Left kidney (tissue), 2 donors: ENCODE measurements around the gene DYSF. TPM values are rescaled to one million over a fixed set of nuclear protein-coding genes. Genes with fewer than 3 reads are reported as not detected.

Experiments
- DNase-seq: peaks from one replicate; pipeline ENCODE4 v3.0.0-alpha.2; 2013
- polyA plus RNA-seq: library from polyadenylated mRNA; unstranded; fragments of 120-200 nt; gene quantifications from one replicate; pipeline ENCODE4 v1.2.1, GENCODE V29; 2013; ENCODE audit not compliant: insufficient read length

DYSF gene
- polyA plus RNA-seq, 1 donor = 15.4 TPM

GRCh38 chr2:71551631-71551915 is 98.2 kb downstream of the DYSF start:
- DNase-seq = no peak

GRCh38 chr2:71552356-71552755 is 99.0 kb downstream of the DYSF start:
- no peak for DNase-seq

- DNase-seq = no peak
Measured at GRCh38 chr2:71552861-71553301, 99.5 kb downstream of the DYSF start.

- no peak for DNase-seq
Measured at GRCh38 chr2:71554028-71554705, 100.8 kb downstream of the DYSF start.

- no peak for DNase-seq
Measured at GRCh38 chr2:71554706-71555056, 101.3 kb downstream of the DYSF start.

GRCh38 chr2:71555798-71556454 is 102.6 kb downstream of the DYSF start:
- peak; percentile 29 for DNase-seq

GRCh38 chr2:71556692-71557250 is 103.4 kb downstream of the DYSF start:
- no peak for DNase-seq

- no peak for DNase-seq
Measured at GRCh38 chr2:71557321-71557720, 104.0 kb downstream of the DYSF start.

- DNase-seq = no peak
Measured at GRCh38 chr2:71558300-71559051, 105.1 kb downstream of the DYSF start.

- DNase-seq = no peak
Measured at GRCh38 chr2:71559080-71559827, 105.9 kb downstream of the DYSF start.

GRCh38 chr2:71559828-71560637 is 106.7 kb downstream of the DYSF start:
- no peak for DNase-seq

GRCh38 chr2:71560638-71561011 is 107.3 kb downstream of the DYSF start:
- peak; percentile 55 for DNase-seq

- DNase-seq = no peak
Measured at GRCh38 chr2:71561441-71562267, 108.3 kb downstream of the DYSF start.

- no peak for DNase-seq
Measured at GRCh38 chr2:71562518-71562917, 109.2 kb downstream of the DYSF start.

GRCh38 chr2:71563872-71564271 is 110.5 kb downstream of the DYSF start:
- no peak for DNase-seq

- no peak for DNase-seq
Measured at GRCh38 chr2:71564361-71564760, 111.0 kb downstream of the DYSF start.

- no peak for DNase-seq
Measured at GRCh38 chr2:71564790-71565189, 111.4 kb downstream of the DYSF start.

- DNase-seq = no peak
Measured at GRCh38 chr2:71566372-71566771, 113.0 kb downstream of the DYSF start.

GRCh38 chr2:71567625-71568024 is 114.3 kb downstream of the DYSF start:
- DNase-seq = no peak

GRCh38 chr2:71568103-71568502 is 114.7 kb downstream of the DYSF start:
- DNase-seq = no peak

GRCh38 chr2:71570511-71570910 is 117.2 kb downstream of the DYSF start:
- no peak for DNase-seq
